Right lobe of liver (tissue), 4 donors: ENCODE data around the gene MTX2.

Experiments
- POLR2A ChIP-seq: fragments of 450-650 bp; IDR thresholded peaks from one replicate; pipeline ENCODE4 v1.6.1; 2017; ENCODE audit warnings: antibody characterized with exemption, mild to moderate bottlenecking
- TF ChIP-seq, protein P1 (sequence below), 4 donors: fragments of 200-600 bp in 3 of 4; fragments of 450-650 bp in 1 of 4; IDR thresholded peaks; one replicate each; pipeline versions ENCODE4 v1.5.1 to v1.8.0; 2016 to 2022; ENCODE audit warnings: antibody characterized with exemption in 4 of 4, mild to moderate bottlenecking in 2 of 4
- donor health status: DM: no; HTN: no; CAD: no.
- donor health status: DM: no; HTN: no; CAD: no.
- donor health status: DM: no; HTN: yes; CAD: no.

DNA sequence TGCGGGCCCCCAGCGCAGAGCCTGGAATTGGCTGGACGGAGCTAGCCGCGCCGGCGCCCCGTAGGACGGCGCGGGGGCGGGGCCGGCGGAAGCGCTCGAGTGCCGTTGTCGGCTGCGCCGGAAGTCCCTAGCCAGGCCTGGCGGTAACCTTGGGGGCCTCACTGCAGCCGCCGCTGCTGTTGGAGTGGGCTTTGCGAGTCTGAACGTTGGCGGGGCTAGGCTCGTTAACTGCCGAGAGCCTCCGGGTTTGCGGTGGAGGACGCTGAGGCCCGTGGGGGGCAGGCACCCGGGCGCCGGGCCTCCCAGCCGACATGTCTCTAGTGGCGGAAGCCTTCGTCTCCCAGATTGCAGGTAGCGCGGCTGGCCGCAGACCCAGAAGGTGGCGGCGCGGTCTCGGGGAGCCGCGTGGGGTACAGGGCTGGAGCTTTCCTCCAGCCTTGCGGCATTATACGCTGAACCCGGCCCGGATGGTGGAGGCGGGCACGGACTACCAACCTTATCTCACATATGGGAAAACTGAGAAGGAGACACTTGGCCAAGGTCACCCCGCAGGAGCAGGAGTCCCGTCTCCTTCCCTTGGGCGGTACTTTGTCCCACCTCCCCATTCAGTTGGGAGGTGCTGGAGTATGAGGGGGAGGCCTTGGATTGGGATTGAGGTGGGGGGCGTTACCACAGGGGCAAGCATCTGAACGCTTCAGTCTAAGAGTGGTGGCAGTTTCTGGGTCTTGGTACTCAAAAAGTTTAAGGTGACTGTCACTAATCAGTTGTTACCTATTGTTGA lies at the start of gene MTX2:
- TF ChIP-seq, protein P1, sequence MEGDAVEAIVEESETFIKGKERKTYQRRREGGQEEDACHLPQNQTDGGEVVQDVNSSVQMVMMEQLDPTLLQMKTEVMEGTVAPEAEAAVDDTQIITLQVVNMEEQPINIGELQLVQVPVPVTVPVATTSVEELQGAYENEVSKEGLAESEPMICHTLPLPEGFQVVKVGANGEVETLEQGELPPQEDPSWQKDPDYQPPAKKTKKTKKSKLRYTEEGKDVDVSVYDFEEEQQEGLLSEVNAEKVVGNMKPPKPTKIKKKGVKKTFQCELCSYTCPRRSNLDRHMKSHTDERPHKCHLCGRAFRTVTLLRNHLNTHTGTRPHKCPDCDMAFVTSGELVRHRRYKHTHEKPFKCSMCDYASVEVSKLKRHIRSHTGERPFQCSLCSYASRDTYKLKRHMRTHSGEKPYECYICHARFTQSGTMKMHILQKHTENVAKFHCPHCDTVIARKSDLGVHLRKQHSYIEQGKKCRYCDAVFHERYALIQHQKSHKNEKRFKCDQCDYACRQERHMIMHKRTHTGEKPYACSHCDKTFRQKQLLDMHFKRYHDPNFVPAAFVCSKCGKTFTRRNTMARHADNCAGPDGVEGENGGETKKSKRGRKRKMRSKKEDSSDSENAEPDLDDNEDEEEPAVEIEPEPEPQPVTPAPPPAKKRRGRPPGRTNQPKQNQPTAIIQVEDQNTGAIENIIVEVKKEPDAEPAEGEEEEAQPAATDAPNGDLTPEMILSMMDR (IDR thresholded peaks at IDR 0.05), result peak in 2 of 4 donors; percentile 10 to 21
- peak; percentile 72 for TF ChIP-seq POLR2A
